ENCODE results near the gene LYL1. TPM values are rescaled to one million over a fixed set of nuclear protein-coding genes. Genes with fewer than 3 reads are reported as not detected.

LYL1 gene
- 0.47 to 0.80 TPM (median 0.69 TPM) in 5 replicates for total RNA-seq (2022; extraction: Qiagen RNA extraction)

DNA sequence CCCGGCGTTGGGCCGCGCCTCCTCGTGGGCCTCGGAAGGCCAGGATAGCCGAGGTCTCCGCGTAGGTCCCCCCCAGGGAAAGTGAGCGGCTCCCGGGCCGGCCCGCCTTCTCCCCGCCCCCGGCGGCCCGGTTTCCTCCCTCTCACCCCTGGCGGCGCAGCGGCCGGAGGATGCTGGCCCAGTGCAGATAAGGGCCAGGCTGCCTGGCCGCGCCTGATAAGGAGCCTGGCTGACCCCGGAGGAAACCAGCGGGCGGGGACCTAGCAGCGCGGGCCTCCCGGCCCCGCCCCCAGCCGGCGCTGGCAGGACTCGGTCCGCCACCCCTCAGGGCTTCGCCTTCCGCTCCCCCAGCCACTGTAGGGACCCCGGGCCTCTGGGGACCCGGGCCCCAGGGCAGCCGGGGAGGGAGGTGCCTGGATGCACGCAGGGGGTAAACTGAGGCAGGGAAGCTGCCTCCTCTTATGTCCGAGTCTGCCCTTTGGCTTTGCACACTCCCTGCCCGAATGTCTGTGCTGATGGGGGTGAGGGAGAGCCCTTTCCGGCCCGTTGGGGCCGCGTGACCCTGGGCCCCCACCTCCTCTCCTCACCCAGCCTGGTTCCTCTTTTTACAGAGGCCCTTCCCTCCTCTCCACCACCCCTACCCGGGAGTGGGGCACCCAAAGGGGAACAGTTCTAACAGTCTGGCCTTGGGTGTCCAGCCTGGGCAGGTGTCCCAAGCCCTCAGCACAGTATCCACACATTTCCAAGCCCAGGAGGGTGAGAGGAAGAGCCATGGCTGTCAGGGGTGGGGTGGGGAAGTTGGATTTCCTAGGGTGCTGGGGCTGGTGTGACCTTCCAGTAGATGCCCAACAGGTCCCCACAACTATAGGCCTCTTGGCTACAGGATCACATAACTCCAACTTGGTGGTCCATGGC is at the start of gene LYL1:
TSS of gene LYL1 (minus strand) at position 193 of the 915 bp plus-strand sequence. CDS start 1,687 bp downstream, outside the sequence.

DNA sequence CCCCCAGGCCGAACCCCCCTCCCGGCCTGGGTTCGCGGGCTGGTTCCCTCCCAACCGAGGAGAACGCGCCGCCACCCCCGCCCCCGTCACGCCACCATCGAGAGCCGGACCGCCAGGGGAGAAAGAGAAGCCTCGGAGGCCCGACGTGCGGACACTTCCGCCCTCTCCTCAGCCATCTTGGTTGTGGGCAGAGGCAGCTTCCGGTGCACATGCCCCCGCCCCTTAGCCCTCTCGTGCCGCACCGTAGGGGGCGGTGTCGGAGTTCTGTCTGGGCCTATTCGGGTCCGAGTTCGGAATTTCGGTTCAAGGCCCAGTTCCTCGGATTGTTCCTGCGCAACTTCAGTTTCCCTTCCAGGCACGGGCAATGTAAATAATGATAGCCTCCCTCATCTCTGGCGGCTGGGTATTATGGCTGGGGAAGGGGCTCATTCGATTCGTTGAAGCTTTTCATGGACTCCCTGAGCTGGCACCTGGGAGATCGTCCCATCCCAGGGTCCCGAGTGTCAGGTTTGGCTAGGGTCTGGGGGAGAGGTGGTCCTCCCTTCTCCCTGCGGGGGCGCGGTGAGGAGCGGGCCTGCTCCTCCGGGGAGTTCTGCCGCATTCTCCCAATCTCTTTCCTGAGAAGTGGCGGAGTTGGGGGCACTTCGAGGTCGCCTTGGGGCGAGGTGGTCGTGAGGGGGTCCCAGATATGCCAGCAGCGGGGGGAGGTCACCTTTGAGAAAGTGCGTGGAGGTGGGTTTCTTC is 47.7 kb upstream of the LYL1 start, which contains the start of the genes IER2 and STX10:
TSS of gene IER2 (plus strand) at position 225 of the 744 bp plus-strand sequence. CDS start 2,776 bp downstream, outside the sequence.
TSS of gene STX10 (minus strand) at position 189 of the 744 bp plus-strand sequence. CDS start 202 bp downstream, outside the sequence.

DNA sequence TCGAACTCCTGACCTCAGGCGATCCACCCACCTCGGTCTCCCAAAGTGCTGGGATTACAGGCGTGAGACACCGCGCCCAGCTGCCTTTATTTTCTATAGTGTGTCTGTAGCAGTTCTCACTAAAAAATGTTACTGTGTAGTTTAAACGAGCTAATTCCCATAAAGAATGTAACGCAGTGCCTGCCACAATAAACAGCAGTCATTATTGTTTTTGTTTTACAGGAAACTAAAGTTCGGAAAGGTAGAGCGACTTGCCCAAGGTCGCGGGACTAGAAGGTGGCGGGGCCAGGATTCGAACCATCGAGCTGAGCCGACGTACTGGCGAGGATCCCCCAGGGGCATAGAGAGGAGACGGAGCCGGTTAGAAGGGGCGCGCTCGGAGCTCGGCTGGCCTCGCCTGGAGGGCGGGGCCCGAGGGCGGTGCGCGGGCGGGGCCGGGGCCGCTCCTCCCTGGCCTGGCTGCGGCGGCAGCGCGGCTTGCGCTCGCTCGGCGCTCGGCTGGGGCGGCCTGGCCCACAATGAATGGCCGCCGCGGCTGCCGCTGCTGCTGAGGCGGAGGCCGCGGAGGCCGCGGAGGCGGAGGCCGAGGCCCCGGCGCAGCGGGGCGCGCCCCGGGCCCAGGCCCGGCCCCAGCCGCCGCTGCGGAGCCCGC is 15.2 kb upstream of the LYL1 start, which contains the start of gene NACC1:
TSS of gene NACC1 (plus strand) at position 493 of the 652 bp plus-strand sequence. CDS start 16,944 bp downstream, outside the sequence.

DNA sequence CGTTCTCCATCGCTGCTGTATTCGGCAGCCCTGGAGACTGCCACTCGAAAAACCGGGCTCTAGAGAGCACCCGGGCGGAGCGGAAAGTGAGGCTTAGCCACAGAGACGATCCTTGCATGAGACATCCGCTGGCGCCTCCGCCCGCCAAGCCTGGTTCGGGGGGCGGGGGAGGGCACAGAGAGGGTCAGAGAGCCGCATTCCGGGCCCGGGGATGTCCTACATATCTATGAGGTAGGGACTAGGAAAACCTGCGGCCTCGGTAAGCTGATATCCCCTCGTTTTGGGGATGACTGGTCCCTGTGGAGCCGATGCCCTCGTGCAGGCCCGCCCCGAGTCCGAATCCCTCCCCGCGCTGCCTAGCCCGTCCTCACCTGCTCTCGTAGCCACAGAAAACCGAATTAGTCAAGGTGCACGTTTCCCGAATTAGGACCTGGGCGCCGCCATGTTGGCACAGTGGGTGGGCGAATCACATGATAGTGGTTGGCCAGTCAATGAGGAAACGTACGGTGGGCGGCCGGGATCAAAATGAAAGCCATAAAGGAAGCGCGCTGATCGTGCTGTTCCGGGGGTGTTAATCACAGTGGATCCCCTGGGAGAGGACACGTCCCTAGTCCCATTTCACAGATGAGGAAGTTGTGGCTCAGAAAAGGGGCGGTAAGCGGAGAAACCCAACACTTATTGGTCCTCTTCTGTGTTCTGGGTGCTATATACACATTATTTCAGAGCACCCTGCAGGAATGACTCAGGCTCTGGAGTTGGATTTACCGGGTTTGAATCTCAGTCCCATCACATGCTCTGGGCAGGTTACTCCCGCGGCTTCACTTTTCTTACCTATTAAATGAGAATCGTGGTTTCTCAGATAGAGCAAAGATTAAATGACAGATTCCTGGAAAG is 13.9 kb upstream of the LYL1 start, which contains the start of gene TRMT1:
TSS of gene TRMT1 (minus strand) at position 459 of the 894 bp plus-strand sequence. CDS start at position 118, 341 bp downstream.

Other genes starting within 250 kb of the LYL1 start
- gene DNASE2, start 221.4 kb downstream of the LYL1 start, total RNA-seq (2022; extraction: Qiagen RNA extraction), result 24.6 to 30.2 TPM (median 28.0 TPM) in 5 replicates
- gene KLF1, start 215.7 kb downstream of the LYL1 start, total RNA-seq (2022; extraction: Qiagen RNA extraction), result 0.11 TPM in 1 of 5 replicates, not detected in the others
- 8.4 to 9.6 TPM (median 8.5 TPM) in 5 replicates for gene GCDH, start 211.7 kb downstream of the LYL1 start, total RNA-seq (2022; extraction: Qiagen RNA extraction)
- 0.16 to 0.58 TPM (median 0.38 TPM) in 5 replicates for gene SYCE2, start 183.6 kb downstream of the LYL1 start, total RNA-seq (2022; extraction: Qiagen RNA extraction)
- gene FARSA, start 169.1 kb downstream of the LYL1 start, total RNA-seq (2022; extraction: Qiagen RNA extraction), result 55.7 to 78.4 TPM (median 73.9 TPM) in 5 replicates
- gene CALR, start 164.2 kb downstream of the LYL1 start, total RNA-seq (2022; extraction: Qiagen RNA extraction), result 500 to 578 TPM (median 550 TPM) in 5 replicates
- gene RAD23A, start 157.0 kb downstream of the LYL1 start, total RNA-seq (2022; extraction: Qiagen RNA extraction), result 64.0 to 86.6 TPM (median 86.0 TPM) in 5 replicates
- gene GADD45GIP1, start 145.6 kb downstream of the LYL1 start, total RNA-seq (2022; extraction: Qiagen RNA extraction), result 31.0 to 56.0 TPM (median 50.5 TPM) in 5 replicates
- gene DAND5, start 133.3 kb downstream of the LYL1 start, total RNA-seq (2022; extraction: Qiagen RNA extraction), result 0.06 to 0.09 TPM (median 0.07 TPM) in 3 of 5 replicates, not detected in the others
- 3.0 to 4.6 TPM (median 4.5 TPM) in 5 replicates for gene NFIX, start 107.4 kb downstream of the LYL1 start, total RNA-seq (2022; extraction: Qiagen RNA extraction)
- 26.3 to 37.8 TPM (median 34.8 TPM) in 5 replicates for gene TRMT1, start 13.9 kb upstream of the LYL1 start, total RNA-seq (2022; extraction: Qiagen RNA extraction)
- 24.8 to 56.2 TPM (median 47.5 TPM) in 5 replicates for gene NACC1, start 15.4 kb upstream of the LYL1 start, total RNA-seq (2022; extraction: Qiagen RNA extraction)
- 39.8 to 52.7 TPM (median 49.6 TPM) in 5 replicates for gene STX10, start 47.5 kb upstream of the LYL1 start, total RNA-seq (2022; extraction: Qiagen RNA extraction)
- 28.6 to 41.8 TPM (median 33.8 TPM) in 5 replicates for gene IER2, start 47.6 kb upstream of the LYL1 start, total RNA-seq (2022; extraction: Qiagen RNA extraction)

Measured in A549 treated with dexamethasone at 1 μM for 4 hours (cell line).